Stimulated activated CD8-positive, alpha-beta memory T cell treated with anti-CD3 and anti-CD28 coated beads, Interleukin-2, amount 100 ng/mL, for 1 hour (primary cell): ENCODE measurements around the gene KCNA2.

Experiments used
- DNase-seq, 2 donors: peaks; one replicate each; pipeline ENCODE4 v3.0.0-alpha.2; 2020; ENCODE audit warnings: low read depth in 2 of 2

The KCNA2 gene

GRCh38 chr1:110566836-110567235 is 39.3 kb downstream of the KCNA2 start:
- no peak for DNase-seq

GRCh38 chr1:110565565-110565964 is 40.6 kb downstream of the KCNA2 start:
- DNase-seq = no peak

GRCh38 chr1:110563089-110563488 is 43.1 kb downstream of the KCNA2 start:
- DNase-seq = no peak

- DNase-seq = no peak
These were observed 44.6 kb downstream of the KCNA2 start for GRCh38 chr1:110561596-110561995.

GRCh38 chr1:110559157-110559556 is 47.0 kb downstream of the KCNA2 start:
- no peak for DNase-seq

- DNase-seq = no peak
These were observed 48.7 kb downstream of the KCNA2 start for GRCh38 chr1:110557481-110557880.

GRCh38 chr1:110556471-110556807 is 49.7 kb downstream of the KCNA2 start:
- no peak for DNase-seq

- DNase-seq = no peak
These were observed 50.2 kb downstream of the KCNA2 start for GRCh38 chr1:110555807-110556470.

- DNase-seq = peak; percentile 26 to 44
These were observed 51.0 kb downstream of the KCNA2 start for GRCh38 chr1:110554871-110555801.

GRCh38 chr1:110551278-110551809 is 54.8 kb downstream of the KCNA2 start:
- no peak for DNase-seq

GRCh38 chr1:110549831-110550230 is 56.3 kb downstream of the KCNA2 start:
- DNase-seq = no peak

- no peak for DNase-seq
These were observed 57.8 kb downstream of the KCNA2 start for GRCh38 chr1:110548381-110548780.

- DNase-seq = no peak
These were observed 59.1 kb downstream of the KCNA2 start for GRCh38 chr1:110547017-110547416.

GRCh38 chr1:110545492-110545891 is 60.7 kb downstream of the KCNA2 start:
- no peak for DNase-seq

- DNase-seq = no peak
These were observed 61.4 kb downstream of the KCNA2 start for GRCh38 chr1:110544753-110545152.
